ENCODE measurements around the gene SPTSSA. TPM values are rescaled to one million over a fixed set of nuclear protein-coding genes. Genes with fewer than 3 reads are reported as not detected.
"Not testable (repeated sequence)": the region's sequence is repeated elsewhere in the genome, so short reads cannot be mapped to it uniquely, and the experiment has no call there.

The SPTSSA gene
- total RNA-seq, 2 donors from 2014 or later, result 25.4 to 25.7 TPM

- not testable (repeated sequence) for DNase-seq (ENCODE audit: low spot score)
- intact Hi-C loops (cut with DNase I), result loop anchor here in 1 of 2 donors (10.0 kb wide), 1 partner anchor 521 kb away; the partner anchor contains the start of gene EGLN3
Observed at GRCh38 chr14:34476036-34476435, 14.0 kb upstream of the SPTSSA start.

- intact Hi-C loops (cut with DNase I), result loop anchor here in 1 of 2 donors (10.0 kb wide), 1 partner anchor 520 kb away; the partner anchor contains the start of gene EGLN3
- DNase-seq (ENCODE audit: low spot score), result no peak
Observed at GRCh38 chr14:34475163-34475562, 13.1 kb upstream of the SPTSSA start.

- intact Hi-C loops (cut with DNase I), result loop anchor here in 1 of 2 donors (10.0 kb wide), 1 partner anchor 519 kb away; the partner anchor contains the start of gene EGLN3
- DNase-seq (ENCODE audit: low spot score), result no peak
Observed at GRCh38 chr14:34474187-34474679, 12.2 kb upstream of the SPTSSA start.

GRCh38 chr14:34472706-34473279 is 10.8 kb upstream of the SPTSSA start:
- intact Hi-C loops (cut with DNase I), result loop anchor here in 1 of 2 donors (10.0 kb wide), 1 partner anchor 518 kb away; the partner anchor contains the start of gene EGLN3
- no peak for DNase-seq (ENCODE audit: low spot score)

- intact Hi-C loops (cut with DNase I), result loop anchor here in 1 of 2 donors (10.0 kb wide), 1 partner anchor 516 kb away; the partner anchor contains the start of gene EGLN3
- DNase-seq (ENCODE audit: low spot score), result no peak
Observed at GRCh38 chr14:34470319-34470718, 8.3 kb upstream of the SPTSSA start.

GRCh38 chr14:34466691-34467090 is 4.7 kb upstream of the SPTSSA start:
- no peak for DNase-seq (ENCODE audit: low spot score)

GRCh38 chr14:34465069-34465859 is 3.2 kb upstream of the SPTSSA start:
- DNase-seq (ENCODE audit: low spot score), result no peak
- intact Hi-C loops (cut with DNase I), result no loop called here

More at GRCh38 chr14:34466691-34467090, 4.7 kb upstream of the SPTSSA start:
- intact Hi-C loops (cut with DNase I), result no loop called here

- intact Hi-C loops (cut with DNase I), result loop anchor here in 1 of 2 donors (5.0 kb wide), 1 partner anchor 34 kb away; no protein-coding TSS in a partner anchor
- no peak for DNase-seq (ENCODE audit: low spot score)
Observed at GRCh38 chr14:34463598-34463961, 1.5 kb upstream of the SPTSSA start.

GRCh38 chr14:34461334-34462131 is 507 bp downstream of the SPTSSA start:
- intact Hi-C loops (cut with DNase I), result loop anchor here in 1 of 2 donors (5.0 kb wide), 1 partner anchor 36 kb away; no protein-coding TSS in a partner anchor
- no peak for DNase-seq (ENCODE audit: low spot score)

- no peak for DNase-seq (ENCODE audit: low spot score)
- intact Hi-C loops (cut with DNase I), result loop anchor here in 1 of 2 donors (5.0 kb wide), 1 partner anchor 36 kb away; no protein-coding TSS in a partner anchor
Observed at GRCh38 chr14:34460841-34461240, 1.2 kb downstream of the SPTSSA start.

- DNase-seq (ENCODE audit: low spot score), result no peak
- intact Hi-C loops (cut with DNase I), result loop anchor here in 1 of 2 donors (5.0 kb wide), 1 partner anchor 37 kb away; no protein-coding TSS in a partner anchor
Observed at GRCh38 chr14:34460295-34460694, 1.7 kb downstream of the SPTSSA start.

- intact Hi-C loops (cut with DNase I), result no loop called here
- DNase-seq (ENCODE audit: low spot score), result no peak
Observed at GRCh38 chr14:34457186-34457585, 4.9 kb downstream of the SPTSSA start.

- intact Hi-C loops (cut with DNase I), result no loop called here
Observed at GRCh38 chr14:34453226-34453625, 8.8 kb downstream of the SPTSSA start.

GRCh38 chr14:34452258-34452822 is 9.7 kb downstream of the SPTSSA start:
- no peak for DNase-seq (ENCODE audit: low spot score)
- intact Hi-C loops (cut with DNase I), result no loop called here

More at GRCh38 chr14:34453226-34453625, 8.8 kb downstream of the SPTSSA start:
- no peak for DNase-seq (ENCODE audit: low spot score)

GRCh38 chr14:34450958-34451357 is 11.1 kb downstream of the SPTSSA start:
- no peak for DNase-seq (ENCODE audit: low spot score)
- intact Hi-C loops (cut with DNase I), result no loop called here

GRCh38 chr14:34450542-34450915 is 11.5 kb downstream of the SPTSSA start:
- intact Hi-C loops (cut with DNase I), result no loop called here
- no peak for DNase-seq (ENCODE audit: low spot score)

GRCh38 chr14:34449819-34450541 is 12.1 kb downstream of the SPTSSA start:
- intact Hi-C loops (cut with DNase I), result no loop called here
- DNase-seq (ENCODE audit: low spot score), result no peak

- DNase-seq (ENCODE audit: low spot score), result no peak
- intact Hi-C loops (cut with DNase I), result no loop called here
Observed at GRCh38 chr14:34439090-34439489, 22.9 kb downstream of the SPTSSA start.
